Breast epithelium (tissue), 4 donors: ENCODE data around the gene KRTAP19-1. TPM values are rescaled to one million over a fixed set of nuclear protein-coding genes. Genes with fewer than 3 reads are reported as not detected.
"Not testable (repeated sequence)": the region's sequence is repeated elsewhere in the genome, so short reads cannot be mapped to it uniquely, and the experiment has no call there.

Experiments used
- DNase-seq, 2 donors: peaks; one replicate each; pipeline ENCODE4 v3.0.0-alpha.2; 2019; ENCODE audit warnings: low spot score in 2 of 2
- H3K27ac ChIP-seq, 2 donors: fragments of 200-600 bp; sonication (generic) in 1 of 2; one replicate each; pipeline ENCODE4 v1.5.1; 2016 to 2019; ENCODE audit warnings: mild to moderate bottlenecking in 1 of 2
- H3K27me3 ChIP-seq, 2 donors: fragments of 200-600 bp; sonication (generic) in 1 of 2; one replicate each; pipeline versions ENCODE4 v1.5.1 to v1.6.0; 2017 to 2019; ENCODE audit warnings: control low read depth in 1 of 2, mild to moderate bottlenecking in 1 of 2
- H3K36me3 ChIP-seq: fragments of 200-600 bp; one replicate; pipeline ENCODE4 v1.5.1; 2019
- H3K4me1 ChIP-seq, 2 donors: fragments of 200-600 bp; sonication (generic); one replicate each; pipeline ENCODE4 v1.5.1; 2016 to 2019; ENCODE audit warnings: control low read depth in 1 of 2
- H3K4me3 ChIP-seq, 3 donors: fragments of 200-600 bp; sonication (generic); 1 replicate in 2 of 3; 2 replicates in 1 of 3; pipeline ENCODE4 v1.5.1; 2016 to 2019; ENCODE audit warnings: mild to moderate bottlenecking in 3 of 3, moderate library complexity in 2 of 3
- H3K9me3 ChIP-seq, 2 donors: fragments of 200-600 bp; sonication (generic) in 1 of 2; one replicate each; pipeline ENCODE4 v1.5.1; 2016 to 2019; ENCODE audit warnings: control low read depth in 1 of 2
- CTCF ChIP-seq, 3 donors: fragments of 450-650 bp; IDR thresholded peaks; one replicate each; pipeline ENCODE4 v1.5.1; 2016 to 2017; ENCODE audit warnings: antibody characterized with exemption in 3 of 3, mild to moderate bottlenecking in 3 of 3, moderate library complexity in 3 of 3
- POLR2A ChIP-seq: fragments of 450-650 bp; IDR thresholded peaks from one replicate; pipeline ENCODE4 v1.6.1; 2016; ENCODE audit warnings: antibody characterized with exemption, mild to moderate bottlenecking, moderate library complexity
- POLR2AphosphoS5 ChIP-seq, 3 donors: sonication (generic); formaldehyde crosslinking; IDR thresholded peaks; one replicate each; pipeline ENCODE4 v1.6.1; 2017; ENCODE audit warnings: antibody characterized with exemption in 3 of 3
- intact Hi-C: fragments of 100-400 bp; cut with DNase I; formaldehyde crosslinking; loops from one replicate; pipeline ENCODE4 v1.15.1; 2023; ENCODE audit warnings: low total_unique reads
- total RNA-seq, 3 donors: library from RNA; depleted of rRNA; stranded (reverse); fragments of >200 nt; gene quantifications; one replicate each; pipeline ENCODE4 v1.1.0, GENCODE V29; 2016

The KRTAP19-1 gene
- total RNA-seq, result not detected

GRCh38 chr21:30480145-30480544 lies at the start of gene KRTAP19-1:
Gene KRTAP19-1 (minus strand): TSS chr21:30480367. CDS start chr21:30480317, 50 bp downstream.
- no peaks in the 10 kb centered on the region for H3K27me3 ChIP-seq
- H3K27ac ChIP-seq, result no peak within 1 kb of the TSS
- no peaks in the 10 kb centered on the region for H3K9me3 ChIP-seq
- H3K4me3 ChIP-seq, result no peak within 1 kb of the TSS
- intact Hi-C loops, result no loop called here
- H3K36me3 ChIP-seq, result no peaks in the 10 kb centered on the region
- no peaks in the 10 kb centered on the region for H3K4me1 ChIP-seq
- no peak for DNase-seq
- no peak for TF ChIP-seq CTCF (IDR thresholded peaks at IDR 0.05)
- TF ChIP-seq POLR2AphosphoS5 (IDR thresholded peaks at IDR 0.05), result no peak
- TF ChIP-seq POLR2A, result no peak

GRCh38 chr21:30518876-30519275 lies 38.7 kb upstream of the KRTAP19-1 start:
- no peaks in the 10 kb centered on the region for H3K27me3 ChIP-seq
- H3K4me1 ChIP-seq, result no peaks in the 10 kb centered on the region
- TF ChIP-seq POLR2A (no peak), POLR2AphosphoS5 (IDR thresholded peaks at IDR 0.05) (no peak), CTCF (IDR thresholded peaks at IDR 0.05) (no peak)
- no peaks in the 10 kb centered on the region for H3K36me3 ChIP-seq
- no peak overlapping the region for H3K4me3 ChIP-seq
- no peak for DNase-seq
- intact Hi-C loops, result no loop called here
- H3K9me3 ChIP-seq, result no peaks in the 10 kb centered on the region
- no peak overlapping the region for H3K27ac ChIP-seq

- Histone ChIP-seq H3K36me3 (no peaks in the 10 kb centered on the region), H3K27ac (no peak overlapping the region), H3K9me3 (no peaks in the 10 kb centered on the region), H3K27me3 (no peaks in the 10 kb centered on the region), H3K4me1 (no peaks in the 10 kb centered on the region), H3K4me3 (no peak overlapping the region)
- no peak for DNase-seq
- intact Hi-C loops, result no loop called here
- TF ChIP-seq POLR2AphosphoS5 (IDR thresholded peaks at IDR 0.05) (no peak), CTCF (IDR thresholded peaks at IDR 0.05) (no peak), POLR2A (no peak)
Measured at GRCh38 chr21:30515681-30516080, 35.5 kb upstream of the KRTAP19-1 start.

- H3K36me3 ChIP-seq, DNase-seq, intact Hi-C loops, H3K4me1 ChIP-seq, H3K27me3 ChIP-seq, H3K9me3 ChIP-seq, H3K4me3 ChIP-seq, H3K27ac ChIP-seq: not testable (repeated sequence)
Measured at GRCh38 chr21:30505621-30506205, 25.5 kb upstream of the KRTAP19-1 start.

- intact Hi-C loops, result no loop called here
- no peak for DNase-seq
- H3K4me3 ChIP-seq, result no peak within 1 kb of the TSS
- H3K36me3 ChIP-seq, result no peaks in the 10 kb centered on the region
- H3K27ac ChIP-seq, result no peak within 1 kb of the TSS
- no peaks in the 10 kb centered on the region for H3K9me3 ChIP-seq
- H3K27me3 ChIP-seq, result no peaks in the 10 kb centered on the region
- no peaks in the 10 kb centered on the region for H3K4me1 ChIP-seq
- TF ChIP-seq POLR2A (no peak), POLR2AphosphoS5 (IDR thresholded peaks at IDR 0.05) (no peak), CTCF (IDR thresholded peaks at IDR 0.05) (no peak)
Measured at GRCh38 chr21:30502041-30502440, 21.9 kb upstream of the KRTAP19-1 start, which contains the start of gene KRTAP19-5. Gene KRTAP19-5 (minus strand): TSS chr21:30502141. CDS start chr21:30502090, 51 bp downstream.

- Histone ChIP-seq H3K27me3 (no peaks in the 10 kb centered on the region), H3K9me3 (no peaks in the 10 kb centered on the region), H3K4me3 (no peak within 1 kb of the TSS), H3K4me1 (no peaks in the 10 kb centered on the region), H3K36me3 (no peaks in the 10 kb centered on the region), H3K27ac (no peak within 1 kb of the TSS)
- no peak for TF ChIP-seq POLR2AphosphoS5 (IDR thresholded peaks at IDR 0.05)
- TF ChIP-seq POLR2A, result no peak
- TF ChIP-seq CTCF (IDR thresholded peaks at IDR 0.05), result no peak
- intact Hi-C loops, result no loop called here
- DNase-seq, result no peak
Measured at GRCh38 chr21:30497065-30497464, 16.9 kb upstream of the KRTAP19-1 start, which contains the start of gene KRTAP19-4. Gene KRTAP19-4 (minus strand): TSS chr21:30497165. CDS start chr21:30497110, 55 bp downstream.
